AG08395 (cell line): ENCODE measurements around the gene EFHD2.
"Not testable (repeated sequence)": the region's sequence is repeated elsewhere in the genome, so short reads cannot be mapped to it uniquely, and the experiment has no call there.

Source experiments
- DNase-seq: peaks from one replicate; pipeline ENCODE4 v3.0.0; 2012; ENCODE audit warnings: mixed read lengths, low spot score

Gene EFHD2

GRCh38 chr1:15412175-15412800, 2.6 kb downstream of the EFHD2 start:
- no peak for DNase-seq

GRCh38 chr1:15412843-15413242, 3.2 kb downstream of the EFHD2 start:
- DNase-seq, result no peak

- DNase-seq, result no peak
Observed at GRCh38 chr1:15413563-15414444, 4.1 kb downstream of the EFHD2 start.

GRCh38 chr1:15414445-15414983, 4.8 kb downstream of the EFHD2 start:
- no peak for DNase-seq

- no peak for DNase-seq
Observed at GRCh38 chr1:15417059-15417934, 7.6 kb downstream of the EFHD2 start.

- DNase-seq, result no peak
Observed at GRCh38 chr1:15418806-15419515, 9.3 kb downstream of the EFHD2 start.

- DNase-seq, result no peak
Observed at GRCh38 chr1:15420853-15421465, 11.3 kb downstream of the EFHD2 start.

GRCh38 chr1:15422871-15423270, 13.2 kb downstream of the EFHD2 start:
- DNase-seq, result no peak

- no peak for DNase-seq
Observed at GRCh38 chr1:15423355-15424077, 13.8 kb downstream of the EFHD2 start.

GRCh38 chr1:15424146-15424667, 14.5 kb downstream of the EFHD2 start:
- no peak for DNase-seq

- no peak for DNase-seq
Observed at GRCh38 chr1:15424981-15425380, 15.3 kb downstream of the EFHD2 start.

GRCh38 chr1:15425521-15425920, 15.8 kb downstream of the EFHD2 start:
- no peak for DNase-seq

GRCh38 chr1:15425958-15426357, 16.3 kb downstream of the EFHD2 start:
- DNase-seq, result no peak

- peak; percentile 40 for DNase-seq
Observed at GRCh38 chr1:15426492-15427279, 17.0 kb downstream of the EFHD2 start.

GRCh38 chr1:15427280-15427666, 17.6 kb downstream of the EFHD2 start:
- DNase-seq, result no peak

GRCh38 chr1:15428252-15428651, 18.6 kb downstream of the EFHD2 start:
- not testable (repeated sequence) for DNase-seq

- DNase-seq, result no peak
Observed at GRCh38 chr1:15428815-15429435, 19.2 kb downstream of the EFHD2 start.

GRCh38 chr1:15429701-15430149, 20.0 kb downstream of the EFHD2 start:
- peak; percentile 33 for DNase-seq
